HUES6 (cell line): Measurements from ENCODE around the gene CD248.

Source experiments
- H3K27ac ChIP-seq: 2 replicates; pipeline ENCODE4 v1.7.0; 2013; ENCODE audit warnings: low read depth, mild to moderate bottlenecking, low read length, inconsistent platforms
- H3K27me3 ChIP-seq: 2 replicates; pipeline ENCODE4 v1.6.1; 2013; ENCODE audit warnings: low read length; ENCODE audit not compliant: control insufficient read depth, insufficient read depth
- H3K36me3 ChIP-seq: 2 replicates; pipeline ENCODE4 v1.6.1; 2013; ENCODE audit warnings: low read length; ENCODE audit not compliant: control insufficient read depth, insufficient read depth
- H3K4me1 ChIP-seq: 2 replicates; pipeline ENCODE4 v1.6.1; 2013; ENCODE audit warnings: low read length; ENCODE audit not compliant: control insufficient read depth, insufficient read depth
- H3K4me3 ChIP-seq: 2 replicates; pipeline ENCODE4 v1.5.1; 2013; ENCODE audit warnings: low read depth, low read length
- H3K9ac ChIP-seq: one replicate; pipeline ENCODE4 v1.6.1; 2013; ENCODE audit warnings: mild to moderate bottlenecking, low read length
- H3K9me3 ChIP-seq: 2 replicates; pipeline ENCODE4 v1.6.1; 2013; ENCODE audit warnings: low read depth, low read length; ENCODE audit not compliant: control insufficient read depth, insufficient read depth

CD248 gene

GRCh38 chr11:66339162-66339675, 22.4 kb upstream of the CD248 start:
- H3K27me3 ChIP-seq = no peaks in the 10 kb centered on the region
- no peak overlapping the region for H3K9ac ChIP-seq
- no peaks in the 10 kb centered on the region for H3K9me3 ChIP-seq
- H3K4me3 ChIP-seq = no peak overlapping the region
- peaks cover 50% of the 10 kb centered on the region for H3K36me3 ChIP-seq
- no peak overlapping the region for H3K27ac ChIP-seq
- H3K4me1 ChIP-seq = peaks cover 25% of the 10 kb centered on the region

GRCh38 chr11:66338276-66339161, 21.7 kb upstream of the CD248 start:
- no peak overlapping the region for H3K4me3 ChIP-seq
- no peaks in the 10 kb centered on the region for H3K27me3 ChIP-seq
- no peak overlapping the region for H3K27ac ChIP-seq
- no peaks in the 10 kb centered on the region for H3K9me3 ChIP-seq
- H3K9ac ChIP-seq = no peak overlapping the region
- peaks cover 50% of the 10 kb centered on the region for H3K36me3 ChIP-seq
- H3K4me1 ChIP-seq = peaks cover 21% of the 10 kb centered on the region

- no peak overlapping the region for H3K9ac ChIP-seq
- H3K36me3 ChIP-seq = peaks cover 50% of the 10 kb centered on the region
- peaks cover 21% of the 10 kb centered on the region for H3K4me1 ChIP-seq
- H3K4me3 ChIP-seq = no peak overlapping the region
- no peaks in the 10 kb centered on the region for H3K9me3 ChIP-seq
- no peaks in the 10 kb centered on the region for H3K27me3 ChIP-seq
- H3K27ac ChIP-seq = peak overlapping the region; percentile 30; the same call in 1 of the 2 replicates
These were observed 20.5 kb upstream of the CD248 start for GRCh38 chr11:66337103-66337899.

GRCh38 chr11:66336234-66337102, 19.6 kb upstream of the CD248 start, which contains the start of gene RIN1:
Gene RIN1, minus strand, starts transcription at chr11:66336434. Its CDS starts 32 bp downstream, at chr11:66336402.
- H3K27ac ChIP-seq = peak within 1 kb of the TSS; percentile 30; the same call in 1 of the 2 replicates
- peak within 1 kb of the TSS; percentile 25 for H3K9ac ChIP-seq
- H3K27me3 ChIP-seq = no peaks in the 10 kb centered on the region
- H3K4me1 ChIP-seq = peaks cover 21% of the 10 kb centered on the region
- peak within 1 kb of the TSS; percentile 46 for H3K4me3 ChIP-seq
- peaks cover 43% of the 10 kb centered on the region for H3K36me3 ChIP-seq
- H3K9me3 ChIP-seq = no peaks in the 10 kb centered on the region

DNA sequence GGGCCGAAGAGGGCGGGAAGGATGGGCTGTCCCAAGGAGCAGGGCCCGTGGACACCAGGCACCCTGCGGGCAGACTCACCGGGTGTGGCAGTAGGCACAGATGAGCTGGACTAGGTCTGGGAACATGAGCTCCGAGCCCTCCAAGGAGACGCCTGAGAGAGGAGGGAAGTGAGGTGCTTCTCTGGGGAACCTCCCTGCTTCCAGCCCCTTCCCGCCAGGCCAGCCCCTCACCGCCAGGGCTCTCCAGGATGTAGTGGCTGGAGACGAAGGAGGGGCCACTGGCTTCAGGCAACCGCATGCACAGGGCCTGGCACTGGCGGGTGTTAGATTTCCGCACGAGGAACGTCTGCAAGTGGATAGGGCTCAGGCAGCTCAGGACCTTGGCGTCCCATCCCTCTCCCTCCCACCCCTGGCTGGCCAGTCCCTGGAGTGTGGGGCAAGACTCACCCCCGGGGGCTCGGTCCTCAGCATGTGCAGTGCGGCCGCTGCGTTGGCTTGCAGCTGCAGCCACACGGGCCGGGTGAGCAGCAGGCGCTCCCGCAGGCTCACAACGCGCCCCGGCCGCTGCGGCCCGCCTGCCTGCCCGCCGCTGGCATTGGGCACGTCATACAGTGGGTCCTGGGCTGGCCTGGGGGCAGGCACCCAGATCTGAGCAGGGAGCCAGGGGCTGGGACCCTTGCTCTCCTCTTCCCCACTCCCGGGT, 18.8 kb upstream of the CD248 start:
- no peaks in the 10 kb centered on the region for H3K27me3 ChIP-seq
- no peaks in the 10 kb centered on the region for H3K9me3 ChIP-seq
- H3K36me3 ChIP-seq = peaks cover 35% of the 10 kb centered on the region
- no peak overlapping the region for H3K27ac ChIP-seq
- H3K9ac ChIP-seq = peak overlapping the region; percentile 25
- peak overlapping the region; percentile 46 for H3K4me3 ChIP-seq
- peaks cover 21% of the 10 kb centered on the region for H3K4me1 ChIP-seq

- Histone ChIP-seq H3K27me3 (no peaks in the 10 kb centered on the region), H3K4me1 (peaks cover 21% of the 10 kb centered on the region), H3K9ac (peak overlapping the region; percentile 25), H3K27ac (no peak overlapping the region), H3K4me3 (peak overlapping the region; percentile 46; the same call in 1 of the 2 replicates), H3K36me3 (peaks cover 26% of the 10 kb centered on the region), H3K9me3 (no peaks in the 10 kb centered on the region)
These were observed 18.0 kb upstream of the CD248 start for GRCh38 chr11:66334605-66335442.

DNA sequence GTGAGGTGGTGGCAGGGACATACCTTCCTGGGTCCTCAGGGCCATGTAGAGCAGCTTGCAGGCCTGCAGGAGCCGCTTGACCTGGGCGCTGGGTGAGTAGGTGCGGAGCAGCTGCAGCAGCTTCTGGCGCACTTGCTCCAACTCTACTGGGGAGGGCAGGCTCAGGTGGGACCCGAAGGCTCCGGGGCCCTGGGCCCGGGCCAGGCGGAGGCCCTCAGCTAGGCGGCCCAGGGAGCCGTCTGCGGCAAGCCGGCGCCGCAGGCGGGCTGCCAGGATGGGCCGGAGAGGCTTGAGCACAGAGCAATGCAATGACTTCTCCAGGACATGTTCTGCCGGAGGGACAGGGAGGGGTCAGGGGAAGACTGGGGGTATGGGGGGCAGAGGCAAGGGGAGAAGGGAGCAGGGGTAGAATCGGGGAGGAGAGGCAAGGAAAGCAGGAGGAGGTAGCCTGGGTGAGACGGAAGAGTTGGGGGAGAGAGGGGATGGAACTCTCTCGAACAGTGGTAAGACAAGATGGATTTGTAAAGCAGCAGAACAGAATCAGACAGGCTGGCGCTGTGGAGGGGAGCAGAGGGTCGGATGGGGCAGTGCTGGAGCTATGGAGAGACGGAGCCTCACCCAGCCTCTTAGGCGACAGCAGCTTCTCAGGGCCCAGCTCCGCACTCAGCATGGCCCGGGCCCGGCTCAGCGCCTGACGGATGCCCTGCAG, 17.2 kb upstream of the CD248 start:
- Histone ChIP-seq H3K9me3 (no peaks in the 10 kb centered on the region), H3K4me3 (no peak overlapping the region), H3K27ac (no peak overlapping the region), H3K4me1 (peaks cover 21% of the 10 kb centered on the region), H3K36me3 (peaks cover 20% of the 10 kb centered on the region), H3K27me3 (no peaks in the 10 kb centered on the region), H3K9ac (no peak overlapping the region)

GRCh38 chr11:66333220-66333877, 16.5 kb upstream of the CD248 start:
- no peaks in the 10 kb centered on the region for H3K27me3 ChIP-seq
- peaks cover 26% of the 10 kb centered on the region for H3K4me1 ChIP-seq
- no peaks in the 10 kb centered on the region for H3K9me3 ChIP-seq
- no peak overlapping the region for H3K9ac ChIP-seq
- peaks cover 13% of the 10 kb centered on the region for H3K36me3 ChIP-seq
- H3K4me3 ChIP-seq = no peak overlapping the region
- H3K27ac ChIP-seq = no peak overlapping the region
